Activated CD8-positive, alpha-beta T cell treated with anti-CD3 and anti-CD28 coated beads, Interleukin-2, amount 10 ng/mL, durations not matched to agents 7 days and 5 days (primary cell): Measurements from ENCODE around the gene TMBIM6. TPM values are rescaled to one million over a fixed set of nuclear protein-coding genes. Genes with fewer than 3 reads are reported as not detected.
"Not testable (repeated sequence)": the region's sequence is repeated elsewhere in the genome, so short reads cannot be mapped to it uniquely, and the experiment has no call there.

Experiments used
- ATAC-seq: fragments of 150-1000 bp; cut with Tn5 transposase; one replicate; pipeline ENCODE4 v1.10.0; 2021; ENCODE audit warnings: moderate library complexity
- CTCF ChIA-PET: fragments of 350-600 bp; sonication (Branson Sonifier 250); formaldehyde crosslinking; loops from one replicate; lab custom pipeline; 2021; ENCODE audit warnings: antibody characterized with exemption; lab: Charles Lee
- POLR2A ChIA-PET: fragments of 350-600 bp; sonication (Branson Sonifier 250); formaldehyde crosslinking; loops from one replicate; lab custom pipeline; 2021; ENCODE audit warnings: antibody characterized with exemption; lab: Charles Lee
- DNase-seq: peaks from one replicate; pipeline ENCODE4 v3.0.0-alpha.2; 2020
- H3K27ac Mint-ChIP-seq: one replicate; pipeline ENCODE4 v1.8.0; 2021; ENCODE audit warnings: mild to moderate bottlenecking, mixed read lengths
- H3K27me3 Mint-ChIP-seq: one replicate; pipeline ENCODE4 v1.8.0; 2021; ENCODE audit warnings: low read depth, mixed read lengths
- H3K36me3 Mint-ChIP-seq: one replicate; pipeline ENCODE4 v1.8.0; 2021; ENCODE audit warnings: low read depth, mixed read lengths
- H3K4me1 Mint-ChIP-seq: one replicate; pipeline ENCODE4 v1.8.0; 2021; ENCODE audit warnings: low read depth, mixed read lengths
- H3K4me3 Mint-ChIP-seq: one replicate; pipeline ENCODE4 v1.8.0; 2021; ENCODE audit warnings: mild to moderate bottlenecking, mixed read lengths
- H3K9me3 Mint-ChIP-seq: one replicate; pipeline ENCODE4 v1.8.0; 2022; ENCODE audit warnings: mixed read lengths; ENCODE audit not compliant: insufficient read depth
- total RNA-seq, 2 experiments: library from RNA; stranded (reverse); gene quantifications; one replicate each; pipeline ENCODE4 v1.2.3, GENCODE V29; 2021

TMBIM6 gene
- total RNA-seq, 2 experiments from 2014 or later = 420 TPM

- peak overlapping the region; percentile 90 for H3K4me3 Mint-ChIP-seq
- peak overlapping the region; percentile 83 for H3K27ac Mint-ChIP-seq
- peaks cover 8% of the 10 kb centered on the region for H3K36me3 Mint-ChIP-seq
- ATAC-seq (no peak), DNase-seq (peak; percentile 44)
- H3K4me1 Mint-ChIP-seq = peaks cover 50% of the 10 kb centered on the region
- POLR2A ChIA-PET = interaction anchor here (0.5 to 4.8 kb wide), 10 partner anchors 10 to 69 kb away, joined by 3 to 30 read pairs (median 6); partner anchors contain the start of gene TMBIM6
- CTCF ChIA-PET = interaction anchor here (1.7 to 18.3 kb wide), 10 partner anchors 9 to 65 kb away, joined by 5 to 695 read pairs (median 28); partner anchors contain the start of genes PRPF40B and TMBIM6
- H3K27me3 Mint-ChIP-seq = peaks cover 14% of the 10 kb centered on the region
- H3K9me3 Mint-ChIP-seq = no peaks in the 10 kb centered on the region
Measured at GRCh38 chr12:49705479-49706134, 35.8 kb upstream of the TMBIM6 start.

GRCh38 chr12:49706351-49707127 lies 34.8 kb upstream of the TMBIM6 start:
- H3K4me1 Mint-ChIP-seq = peaks cover 47% of the 10 kb centered on the region

GRCh38 chr12:49707128-49707811 lies 34.1 kb upstream of the TMBIM6 start, which contains the start of gene FMNL3:
Gene FMNL3, minus strand, starts transcription at chr12:49707405. Its CDS starts 225 bp downstream, at chr12:49707180.
- Mint-ChIP-seq H3K9me3 (no peaks in the 10 kb centered on the region), H3K4me3 (peak within 1 kb of the TSS; percentile 90), H3K27me3 (peaks cover 26% of the 10 kb centered on the region), H3K36me3 (peaks cover 8% of the 10 kb centered on the region), H3K4me1 (peaks cover 42% of the 10 kb centered on the region), H3K27ac (peak within 1 kb of the TSS; percentile 83)
- DNase-seq = peak; percentile 98
- ChIA-PET CTCF (interaction anchor here (0.8 to 18.3 kb wide), 15 partner anchors 9 to 169 kb away, joined by 3 to 695 read pairs (median 7); partner anchors contain the start of genes KCNH3, PRPF40B and TMBIM6), POLR2A (interaction anchor here (0.9 to 4.8 kb wide), 5 partner anchors 34 to 62 kb away, joined by 3 to 30 read pairs (median 16); partner anchors contain the start of gene TMBIM6)
- peak; percentile 96 for ATAC-seq

More at GRCh38 chr12:49706351-49707127, 34.8 kb upstream of the TMBIM6 start:
- Mint-ChIP-seq H3K4me3 (peak overlapping the region; percentile 90), H3K27me3 (peaks cover 23% of the 10 kb centered on the region), H3K9me3 (no peaks in the 10 kb centered on the region), H3K36me3 (peaks cover 8% of the 10 kb centered on the region), H3K27ac (peak overlapping the region; percentile 83)
- ChIA-PET POLR2A (interaction anchor here (0.9 to 4.8 kb wide), 7 partner anchors 29 to 63 kb away, joined by 3 to 30 read pairs (median 6); partner anchors contain the start of gene TMBIM6), CTCF (interaction anchor here (0.8 to 18.3 kb wide), 14 partner anchors 8 to 168 kb away, joined by 3 to 695 read pairs (median 8); partner anchors contain the start of genes KCNH3, PRPF40B and TMBIM6)
- ATAC-seq = peak; percentile 43
- DNase-seq = peak; percentile 30

- H3K9me3 Mint-ChIP-seq = no peaks in the 10 kb centered on the region
Measured at GRCh38 chr12:49707812-49708147, 33.6 kb upstream of the TMBIM6 start.

GRCh38 chr12:49708851-49709250 lies 32.5 kb upstream of the TMBIM6 start:
- no peaks in the 10 kb centered on the region for H3K9me3 Mint-ChIP-seq
- peaks cover 8% of the 10 kb centered on the region for H3K36me3 Mint-ChIP-seq
- DNase-seq (no peak), ATAC-seq (no peak)
- ChIA-PET POLR2A (interaction anchor here (1.1 to 1.2 kb wide), 2 partner anchors 33 to 60 kb away, joined by 4 to 7 read pairs; partner anchors contain the start of gene TMBIM6), CTCF (interaction anchor here (0.9 to 18.3 kb wide), 18 partner anchors 11 to 351 kb away, joined by 3 to 695 read pairs (median 5); partner anchors contain the start of genes PRPF40B and TMBIM6)
- H3K27me3 Mint-ChIP-seq = peaks cover 30% of the 10 kb centered on the region
- peaks cover 27% of the 10 kb centered on the region for H3K4me1 Mint-ChIP-seq
- H3K4me3 Mint-ChIP-seq = no peak overlapping the region
- H3K27ac Mint-ChIP-seq = no peak overlapping the region

More at GRCh38 chr12:49707812-49708147, 33.6 kb upstream of the TMBIM6 start:
- Mint-ChIP-seq H3K4me3 (peak overlapping the region; percentile 62), H3K27ac (peak overlapping the region; percentile 72), H3K36me3 (peaks cover 8% of the 10 kb centered on the region), H3K4me1 (peaks cover 37% of the 10 kb centered on the region), H3K27me3 (peaks cover 29% of the 10 kb centered on the region)
- POLR2A ChIA-PET = no interaction called here
- DNase-seq = no peak
- no peak for ATAC-seq
- CTCF ChIA-PET = interaction anchor here (0.8 to 18.3 kb wide), 18 partner anchors 10 to 131 kb away, joined by 3 to 695 read pairs (median 4); partner anchors contain the start of genes PRPF40B and TMBIM6

GRCh38 chr12:49713952-49714351 lies 27.4 kb upstream of the TMBIM6 start:
- not testable (repeated sequence) for H3K4me1 Mint-ChIP-seq, H3K36me3 Mint-ChIP-seq, H3K4me3 Mint-ChIP-seq, H3K27ac Mint-ChIP-seq, ATAC-seq, H3K9me3 Mint-ChIP-seq, DNase-seq
- ChIA-PET POLR2A (interaction anchor here (3.0 kb wide), 1 partner anchor 27 kb away, joined by 9 read pairs; the partner anchor contains the start of gene TMBIM6), CTCF (interaction anchor here (2.7 to 18.3 kb wide), 2 partner anchors 10 to 73 kb away, joined by 10 to 695 read pairs; partner anchors contain the start of gene PRPF40B)
- peaks cover 35% of the 10 kb centered on the region for H3K27me3 Mint-ChIP-seq

- POLR2A ChIA-PET = interaction anchor here (0.7 to 2.2 kb wide), 2 partner anchors 25 to 79 kb away, joined by 3 to 6 read pairs; partner anchors contain the start of gene TMBIM6
- DNase-seq = no peak
Measured at GRCh38 chr12:49716553-49716952, 24.8 kb upstream of the TMBIM6 start.

GRCh38 chr12:49717800-49718199 lies 23.6 kb upstream of the TMBIM6 start:
- peaks cover 29% of the 10 kb centered on the region for H3K27me3 Mint-ChIP-seq
- H3K27ac Mint-ChIP-seq, DNase-seq, H3K9me3 Mint-ChIP-seq, H3K4me3 Mint-ChIP-seq, POLR2A ChIA-PET, H3K36me3 Mint-ChIP-seq, ATAC-seq, H3K4me1 Mint-ChIP-seq: not testable (repeated sequence)
- CTCF ChIA-PET = interaction anchor here (18.3 kb wide), 1 partner anchor 77 kb away, joined by 695 read pairs; the partner anchor contains the start of gene PRPF40B

More at GRCh38 chr12:49716553-49716952, 24.8 kb upstream of the TMBIM6 start:
- no peak for ATAC-seq
- Mint-ChIP-seq H3K36me3 (no peaks in the 10 kb centered on the region), H3K27ac (no peak overlapping the region), H3K27me3 (peaks cover 32% of the 10 kb centered on the region), H3K4me3 (no peak overlapping the region), H3K9me3 (no peaks in the 10 kb centered on the region), H3K4me1 (no peaks in the 10 kb centered on the region)
- CTCF ChIA-PET = interaction anchor here (1.2 to 18.3 kb wide), 5 partner anchors 24 to 122 kb away, joined by 3 to 695 read pairs (median 5); partner anchors contain the start of genes PRPF40B and TMBIM6

GRCh38 chr12:49720214-49720613 lies 21.1 kb upstream of the TMBIM6 start:
- POLR2A ChIA-PET = no interaction called here
- no peak for DNase-seq
- no peak for ATAC-seq

GRCh38 chr12:49721355-49721754 lies 20.0 kb upstream of the TMBIM6 start:
- ATAC-seq, H3K4me1 Mint-ChIP-seq, H3K4me3 Mint-ChIP-seq, H3K36me3 Mint-ChIP-seq, DNase-seq, POLR2A ChIA-PET, H3K27ac Mint-ChIP-seq, H3K9me3 Mint-ChIP-seq: not testable (repeated sequence)
- peaks cover 38% of the 10 kb centered on the region for H3K27me3 Mint-ChIP-seq
- CTCF ChIA-PET = interaction anchor here (1.2 to 1.7 kb wide), 2 partner anchors 77 to 84 kb away, joined by 4 to 5 read pairs; no protein-coding TSS in a partner anchor

More at GRCh38 chr12:49720214-49720613, 21.1 kb upstream of the TMBIM6 start:
- Mint-ChIP-seq H3K27ac (no peak overlapping the region), H3K36me3 (no peaks in the 10 kb centered on the region), H3K27me3 (peaks cover 34% of the 10 kb centered on the region), H3K4me3 (no peak overlapping the region), H3K9me3 (no peaks in the 10 kb centered on the region), H3K4me1 (no peaks in the 10 kb centered on the region)
- CTCF ChIA-PET = interaction anchor here (1.0 to 1.7 kb wide), 5 partner anchors 12 to 82 kb away, joined by 3 to 7 read pairs (median 5); partner anchors contain the start of gene TMBIM6
